CD14-positive monocyte (primary cell): ENCODE results near the gene LUZP2. TPM values are rescaled to one million over a fixed set of nuclear protein-coding genes. Genes with fewer than 3 reads are reported as not detected.

Experiments used
- DNase-seq, 3 donors: peaks; one replicate each; pipeline ENCODE4 v3.0.0-alpha.2; 2011 to 2022
- H2AFZ ChIP-seq: 2 replicates; pipeline ENCODE4 v1.6.0; 2012; ENCODE audit warnings: mild to moderate bottlenecking, low read depth, low read length, inconsistent platforms; ENCODE audit not compliant: insufficient read depth, poor library complexity, severe bottlenecking
- H3K27ac ChIP-seq, 2 donors: 1 replicate in 1 of 2; 2 replicates in 1 of 2; pipeline ENCODE4 v1.5.1; 2012 to 2013; ENCODE audit warnings: low read length in 2 of 2, control low read depth in 1 of 2, inconsistent platforms in 1 of 2, low read depth in 1 of 2, mild to moderate bottlenecking in 1 of 2
- H3K27me3 ChIP-seq, 2 donors: one replicate each; pipeline versions ENCODE4 v1.6.0 to v1.6.1; 2011 to 2013; ENCODE audit warnings: low read length in 2 of 2; ENCODE audit not compliant: control insufficient read depth in 2 of 2, insufficient read depth in 2 of 2
- H3K36me3 ChIP-seq, 2 donors: replicated peaks in 1 of 2; 1 replicate in 1 of 2; 2 replicates in 1 of 2; pipeline versions ENCODE4 v1.5.1 to v1.6.1; 2012 to 2013; ENCODE audit warnings: low read length in 2 of 2, control low read depth in 1 of 2, inconsistent platforms in 1 of 2, mild to moderate bottlenecking in 1 of 2; ENCODE audit not compliant: insufficient read depth in 2 of 2, control insufficient read depth in 1 of 2
- H3K4me1 ChIP-seq, 2 donors: 1 replicate in 1 of 2; 2 replicates in 1 of 2; pipeline versions ENCODE4 v1.5.1 to v1.6.1; 2012 to 2013; ENCODE audit warnings: low read length in 2 of 2, control low read depth in 1 of 2, inconsistent platforms in 1 of 2, mild to moderate bottlenecking in 1 of 2, moderate library complexity in 1 of 2; ENCODE audit not compliant: insufficient read depth in 2 of 2, control insufficient read depth in 1 of 2
- H3K4me2 ChIP-seq: replicated peaks from 2 replicates; pipeline ENCODE3; 2012; ENCODE audit warnings: low read length, moderate library complexity, mild to moderate bottlenecking; ENCODE audit not compliant: poor library complexity, severe bottlenecking; ENCODE audit errors: extremely low read depth
- H3K4me3 ChIP-seq, 3 experiments: fragments of 200-600 bp in 1 of 3; sonication (generic) in 1 of 3; replicated peaks in 1 of 3; 1 replicate in 2 of 3; 2 replicates in 1 of 3; pipeline ENCODE4 v1.5.1; 2011 to 2013; ENCODE audit warnings: low read length in 3 of 3, mild to moderate bottlenecking in 3 of 3, control low read depth in 2 of 3, low read depth in 2 of 3, inconsistent platforms in 1 of 3, moderate library complexity in 1 of 3
- H3K79me2 ChIP-seq: 2 replicates; pipeline ENCODE4 v1.6.0; 2012; ENCODE audit warnings: mild to moderate bottlenecking, control low read depth, inconsistent platforms, low read length, moderate library complexity; ENCODE audit not compliant: insufficient read depth
- H3K9ac ChIP-seq: 2 replicates; pipeline ENCODE4 v1.6.0; 2017; ENCODE audit warnings: low read length, mild to moderate bottlenecking; ENCODE audit not compliant: insufficient read depth, poor library complexity, severe bottlenecking
- H3K9me3 ChIP-seq, 2 donors: replicated peaks in 1 of 2; 1 replicate in 1 of 2; 2 replicates in 1 of 2; pipeline versions ENCODE4 v1.5.1 to v1.6.1; 2012 to 2013; ENCODE audit warnings: low read length in 2 of 2, control low read depth in 1 of 2; ENCODE audit not compliant: control insufficient read depth in 1 of 2, insufficient read depth in 1 of 2
- H4K20me1 ChIP-seq: 2 replicates; pipeline ENCODE4 v1.6.0; 2012; ENCODE audit warnings: mild to moderate bottlenecking, low read length, control low read depth, moderate library complexity; ENCODE audit not compliant: insufficient read depth
- H3K27ac Mint-ChIP-seq, 7 donors: one replicate each; pipeline ENCODE4 v1.8.0; 2020; ENCODE audit warnings: mild to moderate bottlenecking in 7 of 7, mixed read lengths in 7 of 7, moderate library complexity in 6 of 7, inconsistent platforms in 2 of 7
- H3K27me3 Mint-ChIP-seq, 3 donors: one replicate each; pipeline ENCODE4 v1.8.0; 2021 to 2022; ENCODE audit warnings: low read depth in 3 of 3, mild to moderate bottlenecking in 3 of 3, mixed read lengths in 3 of 3, moderate library complexity in 3 of 3, inconsistent platforms in 1 of 3
- H3K36me3 Mint-ChIP-seq, 2 donors: one replicate each; pipeline ENCODE4 v1.8.0; 2020; ENCODE audit warnings: mixed read lengths in 2 of 2, inconsistent platforms in 1 of 2, mild to moderate bottlenecking in 1 of 2
- H3K4me1 Mint-ChIP-seq: one replicate; pipeline ENCODE4 v1.8.0; 2020; ENCODE audit warnings: mild to moderate bottlenecking, mixed read lengths
- H3K4me3 Mint-ChIP-seq, 2 donors: one replicate each; pipeline ENCODE4 v1.8.0; 2020; ENCODE audit warnings: mild to moderate bottlenecking in 2 of 2, mixed read lengths in 2 of 2, moderate library complexity in 1 of 2
- H3K9me3 Mint-ChIP-seq, 7 donors: one replicate each; pipeline ENCODE4 v1.8.0; 2020 to 2022; ENCODE audit warnings: mixed read lengths in 7 of 7, mild to moderate bottlenecking in 6 of 7, moderate library complexity in 6 of 7, inconsistent platforms in 2 of 7
- CTCF ChIP-seq: fragments of 200-600 bp; IDR thresholded peaks from one replicate; pipeline ENCODE4 v1.8.0; 2022; ENCODE audit warnings: antibody characterized with exemption, mild to moderate bottlenecking
- WGBS: methylation state at CpG from one replicate; pipeline ENCODE4 v1.1.5; 2013; ENCODE audit warnings: missing lambda C conversion rate; ENCODE audit not compliant: insufficient coverage; 5-methylcytosine and 5-hydroxymethylcytosine counted together
- intact Hi-C, 2 donors: fragments of 100-400 bp; cut with micrococcal nuclease; formaldehyde crosslinking; loops; one replicate each; pipeline versions ENCODE4 v1.15.0 to v1.15.1; 2023
- polyA plus RNA-seq, 3 donors: library from polyadenylated mRNA; depleted of rRNA in 1 of 3; unstranded in 2 of 3; stranded (reverse) in 1 of 3; fragments of 300-500 nt in 2 of 3; fragments of >200 nt in 1 of 3; fragmentation: Illumina TruSeq in 2 of 3; gene quantifications; 1 replicate in 2 of 3; 2 replicates in 1 of 3; pipeline ENCODE4 v1.2.3, GENCODE V29; 2012 to 2021

The LUZP2 gene
- polyA plus RNA-seq, 3 donors = not detected

- no peak for DNase-seq
- intact Hi-C loops = no loop called here
- Mint-ChIP-seq H3K36me3 (no peaks in the 10 kb centered on the region), H3K27ac (no peak overlapping the region), H3K9me3 (peaks cover 0 to 5% (median 0%) of the 10 kb centered on the region in 7 donors), H3K4me1 (no peaks in the 10 kb centered on the region), H3K4me3 (no peak overlapping the region), H3K27me3 (no peaks in the 10 kb centered on the region)
- no peaks in the 10 kb centered on the region for H3K4me1 ChIP-seq
- no peaks in the 10 kb centered on the region for H3K79me2 ChIP-seq
- no peak overlapping the region for H2AFZ ChIP-seq
- H3K4me3 ChIP-seq = no peak overlapping the region
- H3K4me2 ChIP-seq = no peak overlapping the region
- no peaks in the 10 kb centered on the region for H3K9me3 ChIP-seq
- no peaks in the 10 kb centered on the region for H3K27me3 ChIP-seq
- no peaks in the 10 kb centered on the region for H3K36me3 ChIP-seq
- no peak overlapping the region for H3K9ac ChIP-seq
- no peak for TF ChIP-seq CTCF
- H4K20me1 ChIP-seq = no peaks in the 10 kb centered on the region
- no peak overlapping the region for H3K27ac ChIP-seq
These were observed 148.7 kb downstream of the LUZP2 start for GRCh38 chr11:24645563-24645962.

DNA sequence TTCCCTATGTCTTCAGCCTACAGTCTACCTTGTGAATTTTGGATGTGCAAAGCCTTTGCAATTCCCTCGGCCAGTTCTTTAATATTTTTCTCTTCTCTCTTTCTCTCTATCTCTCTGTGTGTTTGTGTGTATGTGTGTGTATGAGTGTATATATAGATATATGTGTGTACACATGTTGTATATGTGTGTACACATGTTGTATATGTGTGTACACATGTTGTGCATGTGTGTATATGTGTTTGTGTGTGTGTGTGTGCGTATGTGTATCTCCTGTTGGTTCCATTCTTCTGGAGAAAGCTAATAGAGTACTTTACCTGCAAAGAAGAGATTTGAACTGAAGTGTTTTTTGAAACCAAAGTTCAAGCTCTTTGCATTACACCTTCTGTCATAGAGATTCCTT lies 155.0 kb downstream of the LUZP2 start:
- no CpG with 5 or more reads among the region's 2 CpGs for WGBS
- Histone ChIP-seq H3K27ac (no peak overlapping the region), H3K36me3 (no peaks in the 10 kb centered on the region), H3K4me2 (no peak overlapping the region), H3K9me3 (peaks cover 0 to 3% of the 10 kb centered on the region in 2 donors), H3K9ac (no peak overlapping the region), H3K79me2 (no peaks in the 10 kb centered on the region), H3K27me3 (no peaks in the 10 kb centered on the region), H2AFZ (no peak overlapping the region), H3K4me1 (no peaks in the 10 kb centered on the region), H4K20me1 (no peaks in the 10 kb centered on the region), H3K4me3 (no peak overlapping the region)
- no peak for TF ChIP-seq CTCF
- Mint-ChIP-seq H3K4me1 (no peaks in the 10 kb centered on the region), H3K27ac (no peak overlapping the region), H3K36me3 (no peaks in the 10 kb centered on the region), H3K4me3 (no peak overlapping the region), H3K9me3 (peaks cover 0 to 9% (median 2%) of the 10 kb centered on the region in 7 donors), H3K27me3 (no peaks in the 10 kb centered on the region)
- intact Hi-C loops = no loop called here
- no peak for DNase-seq
